A549 (cell line): Measurements from ENCODE around the gene CCDC134. TPM values are rescaled to one million over a fixed set of nuclear protein-coding genes. Genes with fewer than 3 reads are reported as not detected.

Source experiments
- ATAC-seq, 2 experiments: fragments of 200-7000 bp in 1 of 2; fragments of >200 bp in 1 of 2; cut with Nextera tagmentation in 1 of 2; cut with Tn5 transposase in 1 of 2; 3 replicates each; pipeline versions ENCODE4 v1.8.0 to v1.9.1; 2018 to 2020; ENCODE audit warnings: mild to moderate bottlenecking in 1 of 2, moderate library complexity in 1 of 2
- CTCF ChIA-PET: fragments of 300-600 bp; sonication (Branson Sonifier 250); formaldehyde crosslinking; extraction: SDS; loops from one replicate; lab custom pipeline; 2021; ENCODE audit warnings: antibody characterized with exemption, inconsistent platforms; lab: Yijun Ruan, JAX
- POLR2A ChIA-PET: fragments of 350-600 bp; formaldehyde crosslinking; extraction: SDS; loops from one replicate; lab custom pipeline; 2021; ENCODE audit warnings: antibody characterized with exemption, inconsistent platforms; lab: Yijun Ruan, JAX
- DNase-seq, 2 experiments: peaks; one replicate each; pipeline versions ENCODE4 v3.0.0 to v3.0.0-alpha.2; 2011 to 2016; ENCODE audit warnings: low read depth in 1 of 2, low spot score in 1 of 2
- FAIRE-seq: peaks from 2 replicates; lab custom pipeline; 2011; peaks lifted over from hg19 to GRCh38; lab: Jason Lieb, UNC
- H3K27ac ChIP-seq, 2 experiments: fragments of >200 bp; sonication (Bioruptor Twin); formaldehyde crosslinking; 3 replicates each; pipeline ENCODE4 v1.5.1; 2016 to 2017
- H3K4me1 ChIP-seq: fragments of >200 bp; sonication (Bioruptor Twin); formaldehyde crosslinking; 3 replicates; pipeline ENCODE4 v1.6.1; 2016
- H3K4me2 ChIP-seq: fragments of >200 bp; sonication (Bioruptor Twin); formaldehyde crosslinking; 3 replicates; pipeline ENCODE4 v1.6.1; 2016
- H3K4me3 ChIP-seq: fragments of >200 bp; sonication (Bioruptor Twin); formaldehyde crosslinking; 3 replicates; pipeline ENCODE4 v1.5.1; 2016
- H3K9me3 ChIP-seq: fragments of >200 bp; sonication (Bioruptor Twin); formaldehyde crosslinking; 3 replicates; pipeline ENCODE4 v1.6.1; 2016
- ATOH8 ChIP-seq: fragments of 250-450 bp; sonication (Bioruptor Pico); IDR thresholded peaks from 2 replicates; pipeline ENCODE4 v1.5.0; 2020; ENCODE audit warnings: low read depth, mild to moderate bottlenecking, moderate library complexity
- CBX2 ChIP-seq: fragments of 200-600 bp; sonication (generic); IDR thresholded peaks from 2 replicates; pipeline ENCODE4 v1.6.1; 2016; ENCODE audit warnings: low read depth, mild to moderate bottlenecking, borderline replicate concordance
- EHF ChIP-seq: fragments of 250-450 bp; sonication (Bioruptor Pico); IDR thresholded peaks from 2 replicates; pipeline ENCODE4 v1.5.0; 2020; ENCODE audit warnings: mild to moderate bottlenecking
- FOSB ChIP-seq: fragments of 250-450 bp; sonication (Bioruptor Pico); IDR thresholded peaks from 2 replicates; pipeline ENCODE4 v1.5.0; 2020; ENCODE audit warnings: mild to moderate bottlenecking, moderate library complexity
- FOSL2 ChIP-seq, 2 experiments: fragments of 450-650 bp in 1 of 2; fragments of >200 bp in 1 of 2; sonication (Bioruptor Twin) in 1 of 2; formaldehyde crosslinking; IDR thresholded peaks; 2 replicates each; pipeline versions ENCODE4 v1.5.0 to v1.6.1; 2016 to 2020; ENCODE audit warnings: mild to moderate bottlenecking in 1 of 2, moderate library complexity in 1 of 2
- FOXS1 ChIP-seq: fragments of 250-450 bp; sonication (Bioruptor Pico); IDR thresholded peaks from 2 replicates; pipeline ENCODE4 v1.5.0; 2020; ENCODE audit warnings: mild to moderate bottlenecking, moderate library complexity
- GATA3 ChIP-seq: IDR thresholded peaks from 2 replicates; pipeline ENCODE4 v1.6.1; 2012; ENCODE audit warnings: borderline replicate concordance
- HES2 ChIP-seq: fragments of >200 bp; sonication (Bioruptor Twin); formaldehyde crosslinking; IDR thresholded peaks from 2 replicates; pipeline ENCODE4 v1.6.1; 2016
- HEYL ChIP-seq: fragments of 250-450 bp; sonication (Bioruptor Pico); IDR thresholded peaks from 2 replicates; pipeline ENCODE4 v1.8.0; 2021; ENCODE audit warnings: mild to moderate bottlenecking, moderate library complexity
- HOXA7 ChIP-seq: fragments of 250-450 bp; sonication (Bioruptor Pico); IDR thresholded peaks from 2 replicates; pipeline ENCODE4 v1.5.0; 2020; ENCODE audit warnings: mild to moderate bottlenecking, moderate library complexity
- HOXB13 ChIP-seq: fragments of 250-450 bp; sonication (Bioruptor Pico); IDR thresholded peaks from 2 replicates; pipeline ENCODE4 v1.5.0; 2020; ENCODE audit warnings: low read depth, mild to moderate bottlenecking, moderate library complexity
- JUNB ChIP-seq: fragments of >200 bp; sonication (Bioruptor Twin); formaldehyde crosslinking; IDR thresholded peaks from 2 replicates; pipeline ENCODE4 v1.6.1; 2016
- MAFK ChIP-seq: fragments of 450-650 bp; IDR thresholded peaks from 2 replicates; pipeline ENCODE4 v1.6.1; 2014; ENCODE audit not compliant: partially characterized antibody
- MYC ChIP-seq: IDR thresholded peaks from 2 replicates; pipeline ENCODE4 v1.6.1; 2012; ENCODE audit warnings: mild to moderate bottlenecking, inconsistent platforms, low read length, improper control_type of control experiment, borderline replicate concordance
- NFE2L2 ChIP-seq: fragments of 150-350 bp; conservative IDR thresholded peaks from 2 replicates; pipeline ENCODE4 v1.6.1; 2014; ENCODE audit warnings: low read length
- NPAS2 ChIP-seq: fragments of 250-450 bp; sonication (Bioruptor Pico); IDR thresholded peaks from 2 replicates; pipeline ENCODE4 v1.8.0; 2022; ENCODE audit warnings: mild to moderate bottlenecking, moderate library complexity, borderline replicate concordance
- NR3C1 ChIP-seq: fragments of >200 bp; sonication (Bioruptor Twin); formaldehyde crosslinking; IDR thresholded peaks from 3 replicates; pipeline ENCODE4 v1.6.1; 2017
- PHF8 ChIP-seq: fragments of 200-600 bp; sonication (generic); IDR thresholded peaks from 2 replicates; pipeline ENCODE4 v1.6.1; 2016; ENCODE audit warnings: low read depth, mild to moderate bottlenecking, antibody characterized with exemption, moderate library complexity, borderline replicate concordance
- POLR2AphosphoS2 ChIP-seq: conservative IDR thresholded peaks from 2 replicates; pipeline ENCODE4 v1.6.1; 2012; ENCODE audit warnings: low read length, improper control_type of control experiment, inconsistent platforms
- RAD21 ChIP-seq, 2 experiments: fragments of >200 bp in 1 of 2; sonication (Bioruptor Twin) in 1 of 2; formaldehyde crosslinking in 1 of 2; IDR thresholded peaks in 1 of 2; conservative IDR thresholded peaks in 1 of 2; 2 replicates in 1 of 2; 3 replicates in 1 of 2; pipeline ENCODE4 v1.6.1; 2012 to 2018; ENCODE audit warnings: inconsistent platforms in 1 of 2
- RARB ChIP-seq: fragments of 250-450 bp; sonication (Bioruptor Pico); IDR thresholded peaks from 2 replicates; pipeline ENCODE4 v1.8.0; 2021; ENCODE audit warnings: mild to moderate bottlenecking, moderate library complexity
- RCOR1 ChIP-seq: fragments of 150-350 bp; IDR thresholded peaks from 2 replicates; pipeline ENCODE4 v1.6.1; 2014; ENCODE audit warnings: antibody characterized with exemption, low read length, low read depth
- REST ChIP-seq: fragments of 200-600 bp; sonication (generic); IDR thresholded peaks from 2 replicates; pipeline ENCODE4 v1.6.1; 2016; ENCODE audit warnings: antibody characterized with exemption, mild to moderate bottlenecking, moderate library complexity
- SMC3 ChIP-seq: fragments of >200 bp; sonication (Bioruptor Twin); formaldehyde crosslinking; IDR thresholded peaks from 3 replicates; pipeline ENCODE4 v1.6.1; 2018; ENCODE audit warnings: inconsistent platforms
- SREBF2 ChIP-seq: fragments of 450-650 bp; IDR thresholded peaks from 2 replicates; pipeline ENCODE4 v1.6.1; 2014; ENCODE audit warnings: mild to moderate bottlenecking, moderate library complexity
- TFCP2L1 ChIP-seq: fragments of 250-450 bp; sonication (Bioruptor Pico); IDR thresholded peaks from 2 replicates; pipeline ENCODE4 v1.5.0; 2021; ENCODE audit warnings: mild to moderate bottlenecking
- USF2 ChIP-seq: fragments of 450-650 bp; IDR thresholded peaks from 2 replicates; pipeline ENCODE4 v1.6.1; 2014; ENCODE audit warnings: antibody characterized with exemption
- WGBS: methylation state at CpG from one replicate; pipeline ENCODE4 v1.1.6; 2017; ENCODE audit errors: missing lambda C conversion rate; 5-methylcytosine and 5-hydroxymethylcytosine counted together
- polyA plus RNA-seq, 4 experiments: library from polyadenylated mRNA; depleted of rRNA in 3 of 4; stranded (reverse); fragments of >200 nt; fragmentation: RNase III in 1 of 4; extraction: RNeasy Plus Mini Kit Qiagen cat#74134 plus additional on column Dnase treatment in 1 of 4; gene quantifications; 2 replicates in 3 of 4; 3 replicates in 1 of 4; pipeline ENCODE4 v1.2.3, GENCODE V29; 2011 to 2017
- TF ChIP-seq, protein P1 (sequence below): IDR thresholded peaks from 2 replicates; pipeline ENCODE4 v1.6.1; 2012

CCDC134 gene
- polyA plus RNA-seq, 2 of the 4 experiments (the other 2 are of a cell fraction), result 2.5 to 4.5 TPM

DNA sequence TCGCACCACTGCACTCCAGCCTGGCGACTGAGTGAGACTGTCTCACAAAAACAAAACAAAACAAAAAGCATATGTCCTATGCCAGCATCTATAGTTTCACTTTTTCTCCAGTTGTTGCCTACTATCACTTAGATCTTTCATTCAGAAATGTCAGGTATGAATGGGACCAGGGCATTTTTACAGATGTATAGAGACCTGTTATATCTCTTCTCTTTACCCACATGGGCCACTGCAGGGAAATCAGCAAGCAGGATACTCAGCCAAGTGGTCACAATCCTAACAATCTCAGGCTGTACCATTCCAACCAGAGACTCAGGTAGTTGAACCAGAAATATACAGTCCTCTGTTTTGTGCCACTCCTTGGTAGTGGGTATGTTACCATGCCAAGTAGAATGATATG lies 16.4 kb downstream of the CCDC134 start (continued):
- TF ChIP-seq PHF8 (no peak), RCOR1 (no peak), ATOH8 (CRISPR knock-in tag) (no peak), FOXS1 (CRISPR knock-in tag) (no peak), FOSL2 (IDR thresholded peaks at IDR 0.05) (no peak), FOSL2 (CRISPR knock-in tag; IDR thresholded peaks at IDR 0.05) (no peak)

DNA sequence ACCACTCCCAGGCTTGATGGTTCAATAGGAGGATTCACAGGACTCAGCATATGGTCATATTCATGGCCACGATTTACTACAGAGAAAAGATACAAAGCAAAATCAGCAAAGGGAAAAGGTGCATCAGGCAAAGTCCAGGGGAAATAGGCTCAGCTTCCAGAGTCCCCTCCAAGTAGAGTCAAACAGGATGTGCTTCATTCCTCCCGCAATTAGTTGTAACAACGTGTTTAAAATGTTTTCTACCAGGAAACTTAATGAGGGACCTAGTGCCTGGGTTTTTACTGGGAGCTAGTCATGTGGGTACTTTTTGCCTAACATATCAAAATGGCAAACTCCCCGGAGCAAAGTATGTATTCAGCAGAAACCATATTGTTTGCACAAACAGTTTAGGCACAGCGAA lies 17.5 kb downstream of the CCDC134 start:
- no peak for TF ChIP-seq HOXB13 (CRISPR knock-in tag)
- TF ChIP-seq PHF8, result no peak
- no peak for TF ChIP-seq SMC3
- no peak for TF ChIP-seq SREBF2
- TF ChIP-seq FOXS1 (CRISPR knock-in tag), result no peak
- no peak for TF ChIP-seq NFE2L2
- TF ChIP-seq POLR2AphosphoS2, result no peak
- no peak for TF ChIP-seq JUNB
- no peak for TF ChIP-seq ATOH8 (CRISPR knock-in tag)
- no peak for TF ChIP-seq RAD21 (conservative IDR thresholded peaks at IDR 0.05 in 1 of 2, IDR thresholded peaks at IDR 0.05 in 1 of 2)
- TF ChIP-seq REST, result no peak
- TF ChIP-seq NR3C1, result no peak
- TF ChIP-seq EHF (CRISPR knock-in tag), result no peak
- TF ChIP-seq RARB, result no peak
- TF ChIP-seq MYC, result no peak
- Histone ChIP-seq H3K4me3 (no peak overlapping the region), H3K9me3 (no peaks in the 10 kb centered on the region), H3K4me2 (no peak overlapping the region), H3K4me1 (peaks cover 8% of the 10 kb centered on the region), H3K27ac (no peak overlapping the region)
- POLR2A ChIA-PET, result no interaction called here
- CTCF ChIA-PET, result interaction anchor here (1.4 to 4.0 kb wide), 4 partner anchors 9 to 123 kb away, joined by 3 to 10 read pairs (median 4); no protein-coding TSS in a partner anchor
- 93% methylated on average over 5 of the region's 5 CpGs for whole genome bisulfite sequencing
- FAIRE-seq, result no peak
- no peak for DNase-seq
- no peak for ATAC-seq

- H3K4me3 ChIP-seq, result no peak overlapping the region
- DNase-seq (no peak), ATAC-seq (no peak), FAIRE-seq (no peak)
- POLR2A ChIA-PET, result no interaction called here
- peaks cover 10% of the 10 kb centered on the region for H3K4me1 ChIP-seq
- TF ChIP-seq HEYL (CRISPR knock-in tag) (no peak), RAD21 (conservative IDR thresholded peaks at IDR 0.05 in 1 of 2, IDR thresholded peaks at IDR 0.05 in 1 of 2) (no peak), HES2 (no peak), FOSB (no peak), USF2 (no peak), TFCP2L1 (no peak), PHF8 (no peak), FOXS1 (CRISPR knock-in tag) (no peak), JUNB (no peak), MAFK (no peak), CBX2 (no peak), HOXA7 (no peak), SREBF2 (no peak), SMC3 (no peak), NPAS2 (no peak), GATA3 (no peak), RARB (no peak), NFE2L2 (no peak)
- TF ChIP-seq, protein P1, sequence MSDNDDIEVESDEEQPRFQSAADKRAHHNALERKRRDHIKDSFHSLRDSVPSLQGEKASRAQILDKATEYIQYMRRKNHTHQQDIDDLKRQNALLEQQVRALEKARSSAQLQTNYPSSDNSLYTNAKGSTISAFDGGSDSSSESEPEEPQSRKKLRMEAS, result no peak
- WGBS, result 78% methylated on average over 6 of the region's 6 CpGs
- CTCF ChIA-PET, result interaction anchor here (0.8 to 4.0 kb wide), 5 partner anchors 38 to 122 kb away, joined by 3 to 10 read pairs (median 4); no protein-coding TSS in a partner anchor
- H3K9me3 ChIP-seq, result no peaks in the 10 kb centered on the region
- H3K4me2 ChIP-seq, result no peak overlapping the region
- no peak overlapping the region for H3K27ac ChIP-seq
Measured at GRCh38 chr22:41818596-41818995, 18.1 kb downstream of the CCDC134 start.
